Measurements from ENCODE around the gene SAMD11.
"Not testable (repeated sequence)": the region's sequence is repeated elsewhere in the genome, so short reads cannot be mapped to it uniquely, and the experiment has no call there.

Gene SAMD11

DNA sequence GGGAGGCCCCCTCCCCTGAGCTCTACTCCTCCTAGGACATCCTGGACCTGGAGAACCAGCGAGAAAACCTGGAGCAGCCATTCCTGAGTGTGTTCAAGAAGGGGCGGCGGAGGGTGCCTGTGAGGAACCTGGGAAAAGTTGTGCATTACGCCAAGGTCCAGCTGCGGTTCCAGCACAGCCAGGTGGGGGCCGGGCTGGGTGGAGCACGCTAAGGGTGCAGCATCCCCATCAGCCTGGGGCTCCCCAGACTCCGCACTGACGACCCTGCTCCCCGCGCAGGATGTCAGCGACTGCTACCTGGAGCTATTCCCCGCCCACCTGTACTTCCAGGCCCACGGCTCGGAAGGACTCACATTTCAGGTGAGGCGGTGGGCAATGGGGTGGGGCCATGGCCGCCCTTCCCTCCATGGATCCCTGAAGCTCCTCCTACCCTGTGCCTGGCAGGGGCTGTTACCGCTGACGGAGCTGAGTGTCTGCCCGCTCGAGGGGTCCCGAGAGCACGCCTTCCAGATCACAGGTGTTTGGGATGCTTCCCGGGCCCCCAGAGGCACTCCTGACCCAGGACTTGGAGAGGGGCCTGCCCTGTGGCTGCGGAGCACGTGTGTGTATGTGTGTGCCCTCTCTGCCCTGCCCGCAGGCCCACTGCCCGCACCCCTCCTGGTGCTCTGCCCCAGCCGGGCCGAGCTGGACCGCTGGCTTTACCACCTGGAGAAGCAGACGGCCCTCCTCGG lies 46.7 kb downstream of the SAMD11 start:
- Histone ChIP-seq H3K4me3 (ENCODE audit: low read length) (no peak overlapping the region), H3K9ac (ENCODE audit: low read length) (no peak overlapping the region), H3K9me3 (ENCODE audit: control insufficient read depth, low read length) (no peaks in the 10 kb centered on the region), H3K36me3 (ENCODE audit: control insufficient read depth, insufficient read depth, low read length) (no peaks in the 10 kb centered on the region), H3K27me3 (ENCODE audit: control insufficient read depth, insufficient read depth, low read length) (peaks cover 20% of the 10 kb centered on the region), H3K4me1 (ENCODE audit: control insufficient read depth, insufficient read depth, low read length) (peaks cover 23% of the 10 kb centered on the region)

DNA sequence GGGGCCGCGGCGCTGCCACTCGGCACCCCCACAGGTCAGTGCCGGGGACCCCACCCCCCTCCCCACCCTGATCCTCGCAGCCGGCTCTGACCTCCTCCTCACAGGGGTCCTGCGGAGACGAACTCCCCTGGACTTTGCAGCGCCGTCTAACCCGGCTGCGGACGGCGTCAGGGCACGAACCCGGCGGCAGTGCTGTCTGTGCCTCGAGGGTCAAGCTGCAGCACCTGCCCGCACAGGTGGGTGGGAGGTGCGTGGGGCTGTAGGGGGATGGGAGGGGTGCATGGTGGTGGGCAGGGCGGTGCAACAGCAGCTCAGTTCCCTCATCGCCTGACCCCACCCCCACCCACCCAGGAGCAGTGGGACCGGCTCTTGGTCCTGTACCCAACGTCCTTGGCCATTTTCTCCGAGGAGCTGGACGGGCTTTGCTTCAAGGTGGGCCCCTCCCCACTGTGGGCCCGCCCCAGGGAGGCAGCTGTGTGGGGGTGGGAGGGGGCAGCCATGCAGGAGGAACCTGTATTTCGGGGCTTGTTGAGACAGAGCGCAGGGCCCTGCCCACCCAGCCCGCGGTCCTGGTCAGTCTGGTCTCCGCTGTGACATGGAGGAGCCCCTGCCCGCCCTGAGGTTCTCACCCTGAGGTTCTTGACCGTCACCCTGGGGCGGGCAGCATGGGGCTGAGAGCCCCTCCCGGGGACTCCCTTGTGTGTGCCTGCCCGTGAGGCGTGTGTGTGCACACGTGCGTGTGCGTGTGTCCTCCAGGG lies 47.4 kb downstream of the SAMD11 start:
- Histone ChIP-seq H3K9ac (ENCODE audit: low read length) (no peak overlapping the region), H3K9me3 (ENCODE audit: control insufficient read depth, low read length) (no peaks in the 10 kb centered on the region), H3K4me3 (ENCODE audit: low read length) (no peak overlapping the region), H3K36me3 (ENCODE audit: control insufficient read depth, insufficient read depth, low read length) (no peaks in the 10 kb centered on the region), H3K4me1 (ENCODE audit: control insufficient read depth, insufficient read depth, low read length) (peaks cover 18% of the 10 kb centered on the region), H3K27me3 (ENCODE audit: control insufficient read depth, insufficient read depth, low read length) (peaks cover 20% of the 10 kb centered on the region)

DNA sequence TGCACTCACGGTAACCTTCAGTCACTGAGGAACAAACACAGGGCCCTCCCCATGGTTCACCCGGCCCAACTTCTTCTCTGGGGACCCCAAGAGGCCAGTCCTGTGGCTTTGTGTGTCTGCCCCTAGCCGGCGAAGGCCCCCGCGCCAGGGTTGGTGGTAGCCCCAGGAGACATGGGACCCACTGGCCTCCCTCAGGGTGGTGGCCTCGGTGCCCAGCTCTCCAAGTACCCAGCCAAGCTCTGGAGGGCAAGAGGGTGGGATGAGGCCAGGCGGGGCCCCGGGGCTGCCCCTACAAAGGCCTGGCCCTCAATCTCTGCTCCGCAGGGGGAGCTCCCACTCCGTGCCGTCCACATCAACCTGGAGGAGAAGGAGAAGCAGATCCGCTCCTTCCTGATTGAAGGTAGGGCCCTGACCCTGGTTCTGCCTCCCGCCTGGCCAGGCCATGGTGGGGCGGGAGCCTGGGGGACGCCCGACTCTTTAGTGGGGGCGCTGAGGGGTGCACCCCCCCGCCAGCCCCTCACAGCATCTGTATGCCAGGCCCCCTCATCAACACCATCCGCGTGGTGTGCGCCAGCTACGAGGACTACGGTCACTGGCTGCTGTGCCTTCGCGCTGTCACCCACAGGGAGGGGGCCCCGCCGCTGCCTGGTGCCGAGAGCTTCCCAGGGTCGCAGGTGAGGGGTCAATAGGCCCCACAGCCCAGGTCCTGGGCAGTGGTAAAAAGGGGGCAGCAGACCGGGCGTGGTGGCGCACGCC lies 48.2 kb downstream of the SAMD11 start:
- H3K9me3 ChIP-seq (ENCODE audit: control insufficient read depth, low read length): no peaks in the 10 kb centered on the region
- H3K36me3 ChIP-seq (ENCODE audit: control insufficient read depth, insufficient read depth, low read length): no peaks in the 10 kb centered on the region
- no peak overlapping the region for H3K9ac ChIP-seq (ENCODE audit: low read length)
- peaks cover 19% of the 10 kb centered on the region for H3K4me1 ChIP-seq (ENCODE audit: control insufficient read depth, insufficient read depth, low read length)
- H3K27me3 ChIP-seq (ENCODE audit: control insufficient read depth, insufficient read depth, low read length): peaks cover 20% of the 10 kb centered on the region
- no peak overlapping the region for H3K4me3 ChIP-seq (ENCODE audit: low read length)

DNA sequence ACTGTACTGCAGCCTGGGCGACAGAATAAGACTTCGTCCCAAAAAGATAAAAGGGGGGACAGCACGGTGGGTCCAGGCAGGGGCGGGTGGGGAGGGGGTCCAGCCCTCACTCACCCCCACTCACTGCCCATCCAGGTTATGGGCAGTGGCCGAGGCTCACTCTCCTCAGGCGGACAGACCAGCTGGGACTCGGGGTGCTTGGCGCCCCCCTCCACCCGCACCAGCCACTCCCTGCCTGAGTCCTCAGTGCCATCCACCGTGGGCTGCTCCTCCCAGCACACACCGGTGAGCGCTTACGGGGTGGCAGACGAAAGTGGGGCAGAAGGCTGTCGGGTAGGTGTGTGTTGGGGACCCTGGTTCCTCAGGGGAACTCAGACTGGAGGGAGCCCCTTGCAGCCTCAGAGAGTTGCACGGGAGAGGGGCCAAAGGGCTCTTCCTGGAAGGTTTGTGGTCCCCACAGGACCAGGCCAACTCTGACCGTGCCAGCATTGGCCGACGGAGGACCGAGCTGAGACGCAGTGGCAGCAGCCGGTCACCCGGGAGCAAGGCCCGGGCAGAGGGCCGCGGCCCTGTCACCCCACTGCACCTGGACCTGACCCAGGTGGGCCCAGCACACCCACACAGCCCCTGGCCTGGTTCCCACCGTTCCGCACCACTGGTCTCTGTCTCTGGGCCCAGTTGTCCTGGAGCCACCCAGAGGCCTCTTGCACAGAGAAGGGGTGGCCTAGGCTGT lies 49.2 kb downstream of the SAMD11 start:
- Histone ChIP-seq H3K27me3 (ENCODE audit: control insufficient read depth, insufficient read depth, low read length) (peaks cover 16% of the 10 kb centered on the region), H3K9me3 (ENCODE audit: control insufficient read depth, low read length) (no peaks in the 10 kb centered on the region), H3K4me3 (ENCODE audit: low read length) (no peak overlapping the region), H3K36me3 (ENCODE audit: control insufficient read depth, insufficient read depth, low read length) (no peaks in the 10 kb centered on the region), H3K4me1 (ENCODE audit: control insufficient read depth, insufficient read depth, low read length) (peaks cover 10% of the 10 kb centered on the region), H3K9ac (ENCODE audit: low read length) (no peak overlapping the region)

DNA sequence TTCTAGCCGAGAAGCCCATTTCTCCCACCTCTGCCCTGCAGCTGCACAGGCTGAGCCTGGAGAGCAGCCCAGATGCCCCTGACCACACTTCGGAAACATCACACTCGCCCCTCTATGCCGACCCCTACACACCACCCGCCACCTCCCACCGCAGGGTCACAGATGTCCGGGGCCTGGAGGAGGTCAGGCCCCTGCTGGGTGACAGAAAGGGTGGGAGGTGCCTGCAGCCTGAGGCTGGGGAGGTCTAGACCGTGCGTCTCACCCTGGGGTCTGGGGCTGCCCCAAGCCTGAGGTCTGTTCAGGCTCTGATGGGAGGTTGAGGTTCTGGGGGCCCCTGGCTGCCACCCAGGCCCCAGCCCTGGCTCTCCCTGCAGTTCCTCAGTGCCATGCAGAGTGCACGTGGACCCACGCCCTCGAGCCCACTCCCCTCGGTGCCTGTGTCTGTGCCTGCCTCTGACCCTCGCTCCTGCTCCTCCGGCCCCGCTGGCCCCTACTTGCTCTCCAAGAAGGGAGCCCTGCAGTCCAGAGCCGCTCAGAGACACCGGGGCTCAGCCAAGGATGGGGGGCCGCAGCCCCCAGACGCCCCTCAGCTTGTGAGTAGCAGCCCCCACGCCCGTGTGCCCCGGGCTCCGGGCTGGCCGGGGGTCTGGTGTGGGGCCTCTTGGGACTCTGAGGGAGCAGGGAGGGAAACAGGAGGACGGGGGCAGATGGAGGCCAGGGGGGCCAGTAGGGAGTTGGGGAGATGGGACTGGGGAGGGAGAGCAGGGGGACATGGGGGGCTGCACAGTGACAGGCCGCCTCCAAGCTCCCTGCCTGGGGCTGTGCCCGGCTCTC lies 50.0 kb downstream of the SAMD11 start:
- Histone ChIP-seq H3K9ac (ENCODE audit: low read length) (no peak overlapping the region), H3K9me3 (ENCODE audit: control insufficient read depth, low read length) (no peaks in the 10 kb centered on the region), H3K36me3 (ENCODE audit: control insufficient read depth, insufficient read depth, low read length) (no peaks in the 10 kb centered on the region), H3K4me1 (ENCODE audit: control insufficient read depth, insufficient read depth, low read length) (peaks cover 4% of the 10 kb centered on the region), H3K27me3 (ENCODE audit: control insufficient read depth, insufficient read depth, low read length) (peaks cover 14% of the 10 kb centered on the region), H3K4me3 (ENCODE audit: low read length) (no peak overlapping the region)

DNA sequence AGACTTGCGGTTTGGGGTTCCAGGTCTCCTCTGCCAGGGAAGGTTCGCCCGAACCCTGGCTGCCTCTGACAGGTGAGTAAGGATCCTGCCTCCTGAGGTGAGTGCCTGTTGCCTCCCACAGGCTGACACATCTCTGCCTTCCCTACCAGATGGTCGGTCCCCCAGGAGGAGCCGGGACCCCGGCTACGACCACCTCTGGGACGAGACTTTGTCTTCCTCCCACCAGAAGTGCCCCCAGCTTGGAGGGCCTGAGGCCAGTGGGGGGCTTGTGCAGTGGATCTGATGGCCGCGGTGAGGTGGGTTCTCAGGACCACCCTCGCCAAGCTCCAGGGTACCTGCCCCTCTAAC lies 50.5 kb downstream of the SAMD11 start:
- Histone ChIP-seq H3K4me3 (ENCODE audit: low read length) (no peak overlapping the region), H3K36me3 (ENCODE audit: control insufficient read depth, insufficient read depth, low read length) (no peaks in the 10 kb centered on the region), H3K4me1 (ENCODE audit: control insufficient read depth, insufficient read depth, low read length) (peaks cover 4% of the 10 kb centered on the region), H3K9ac (ENCODE audit: low read length) (no peak overlapping the region), H3K27me3 (ENCODE audit: control insufficient read depth, insufficient read depth, low read length) (peaks cover 14% of the 10 kb centered on the region), H3K9me3 (ENCODE audit: control insufficient read depth, low read length) (no peaks in the 10 kb centered on the region)

DNA sequence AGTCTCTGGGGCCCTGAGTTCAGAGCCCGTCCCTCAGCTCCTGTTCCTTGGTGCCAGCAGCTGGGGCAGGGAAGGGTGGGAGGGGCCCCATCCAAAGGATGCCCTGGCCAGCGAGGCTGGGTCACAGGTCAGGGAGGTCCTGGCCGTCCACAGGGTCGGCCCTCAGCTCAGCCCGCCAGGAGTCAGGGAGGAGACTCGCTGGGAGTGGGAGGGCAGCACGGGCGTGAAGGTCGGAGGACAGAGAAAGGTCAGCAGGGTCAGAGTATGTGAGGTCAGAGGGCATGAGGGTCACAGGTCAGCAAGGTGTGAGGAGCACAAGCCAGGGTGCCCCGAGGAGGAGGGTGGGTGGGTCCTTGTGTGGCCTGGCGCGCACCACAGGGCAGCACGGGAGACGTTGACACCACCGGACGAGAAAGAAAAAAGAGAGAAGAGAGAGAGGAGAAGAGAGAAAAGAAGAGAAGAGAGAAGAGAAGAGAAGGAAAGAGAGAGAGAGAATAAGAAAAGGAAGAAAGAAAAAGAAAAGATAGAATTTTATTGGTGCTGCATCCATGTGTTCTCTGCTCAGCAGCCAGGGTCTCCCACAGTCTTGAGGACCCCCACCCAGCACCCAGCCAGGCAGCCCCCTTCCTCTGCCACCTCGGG lies 51.1 kb downstream of the SAMD11 start:
- Histone ChIP-seq H3K9me3 (ENCODE audit: control insufficient read depth, low read length) (no peaks in the 10 kb centered on the region), H3K4me3 (ENCODE audit: low read length) (no peak overlapping the region), H3K9ac (ENCODE audit: low read length) (no peak overlapping the region), H3K4me1 (ENCODE audit: control insufficient read depth, insufficient read depth, low read length) (peaks cover 4% of the 10 kb centered on the region), H3K36me3 (ENCODE audit: control insufficient read depth, insufficient read depth, low read length) (no peaks in the 10 kb centered on the region), H3K27me3 (ENCODE audit: control insufficient read depth, insufficient read depth, low read length) (peaks cover 14% of the 10 kb centered on the region)

DNA sequence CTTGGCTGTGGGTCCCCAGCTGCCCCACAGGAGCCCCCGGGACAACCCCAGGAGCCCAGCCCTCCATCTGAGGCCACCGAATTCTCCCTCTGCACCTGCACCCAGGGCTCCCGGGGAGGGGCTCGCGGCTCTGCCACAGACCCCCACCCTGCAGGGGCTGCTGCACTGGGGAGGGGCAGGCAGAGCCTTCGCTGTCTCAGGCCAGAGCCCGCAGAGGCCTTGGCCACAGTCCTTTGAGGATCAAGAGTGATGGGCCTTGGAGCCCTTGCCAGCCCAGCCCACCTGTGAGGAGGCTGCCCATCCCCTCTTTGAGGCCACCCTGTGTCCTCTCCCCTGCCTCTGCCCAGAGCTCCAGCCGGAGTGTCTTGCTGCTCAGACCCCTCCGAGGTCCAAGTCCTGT lies 51.6 kb downstream of the SAMD11 start:
- Histone ChIP-seq H3K4me1 (ENCODE audit: control insufficient read depth, insufficient read depth, low read length) (peaks cover 4% of the 10 kb centered on the region), H3K36me3 (ENCODE audit: control insufficient read depth, insufficient read depth, low read length) (no peaks in the 10 kb centered on the region), H3K4me3 (ENCODE audit: low read length) (no peak overlapping the region), H3K27me3 (ENCODE audit: control insufficient read depth, insufficient read depth, low read length) (peaks cover 9% of the 10 kb centered on the region), H3K9me3 (ENCODE audit: control insufficient read depth, low read length) (no peaks in the 10 kb centered on the region), H3K9ac (ENCODE audit: low read length) (no peak overlapping the region)

DNA sequence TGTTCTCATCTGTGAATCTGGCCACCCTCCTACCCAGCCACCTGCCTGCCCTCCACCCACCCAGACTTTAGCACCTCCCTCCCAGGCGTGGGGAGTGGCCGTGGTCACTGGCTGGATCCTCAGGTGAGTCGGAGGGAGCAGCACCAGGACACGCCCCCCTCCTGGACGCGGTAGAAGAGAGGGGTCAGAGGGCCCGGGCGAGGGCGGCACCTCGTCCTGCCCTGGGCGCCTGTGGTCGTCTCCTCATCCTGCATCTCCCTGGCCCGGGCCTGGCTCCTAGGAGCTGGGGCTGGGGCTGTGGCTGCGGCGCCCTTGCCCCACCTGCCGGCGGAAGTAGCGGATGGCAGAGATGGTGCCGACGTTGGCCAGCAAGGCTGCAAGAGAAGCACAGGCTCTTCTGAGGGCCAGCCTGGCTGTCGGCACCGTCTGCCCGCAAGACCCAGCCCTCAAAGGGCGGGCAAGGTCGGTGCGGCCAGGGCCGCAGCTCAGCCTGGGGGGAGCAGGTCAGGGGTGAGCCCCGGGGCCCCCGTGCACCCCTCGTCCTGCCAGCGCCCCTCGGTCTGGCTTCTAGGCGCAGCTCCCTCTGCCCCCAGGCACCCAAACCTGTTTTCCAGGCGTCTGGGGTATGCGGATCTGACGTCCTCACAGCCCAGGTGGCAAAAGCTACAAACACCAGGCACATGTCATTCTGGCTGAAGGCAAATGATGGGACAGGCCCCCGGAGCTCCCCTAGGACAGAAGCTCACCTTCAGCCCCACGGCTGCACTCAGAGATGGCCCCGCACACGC lies 52.4 kb downstream of the SAMD11 start:
- H3K4me3 ChIP-seq (ENCODE audit: low read length): no peak overlapping the region

DNA sequence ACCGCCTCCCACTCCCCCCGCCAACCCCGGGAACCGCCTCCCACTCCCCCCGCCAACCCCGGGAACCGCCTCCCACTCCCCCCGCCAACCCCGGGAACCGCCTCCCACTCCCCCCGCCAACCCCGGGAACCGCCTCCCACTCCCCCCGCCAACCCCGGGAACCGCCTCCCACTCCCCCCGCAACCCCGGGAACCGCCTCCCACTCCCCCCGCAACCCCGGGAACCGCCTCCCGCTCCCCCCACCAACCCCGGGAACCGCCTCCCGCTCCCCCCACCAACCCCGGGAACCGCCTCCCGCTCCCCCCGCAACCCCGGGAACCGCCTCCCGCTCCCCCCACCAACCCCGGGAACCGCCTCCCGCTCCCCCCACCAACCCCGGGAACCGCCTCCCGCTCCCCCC lies 53.1 kb downstream of the SAMD11 start:
- not testable (repeated sequence) for H3K4me1 ChIP-seq (ENCODE audit: control insufficient read depth, insufficient read depth, low read length); H3K4me3 ChIP-seq (ENCODE audit: low read length); H3K9ac ChIP-seq (ENCODE audit: low read length); H3K27me3 ChIP-seq (ENCODE audit: control insufficient read depth, insufficient read depth, low read length); H3K9me3 ChIP-seq (ENCODE audit: control insufficient read depth, low read length); H3K36me3 ChIP-seq (ENCODE audit: control insufficient read depth, insufficient read depth, low read length)

More for the DNA sequence above, 52.4 kb downstream of the SAMD11 start:
- Histone ChIP-seq H3K9ac (ENCODE audit: low read length) (no peak overlapping the region), H3K9me3 (ENCODE audit: control insufficient read depth, low read length) (no peaks in the 10 kb centered on the region), H3K36me3 (ENCODE audit: control insufficient read depth, insufficient read depth, low read length) (no peaks in the 10 kb centered on the region), H3K27me3 (ENCODE audit: control insufficient read depth, insufficient read depth, low read length) (peaks cover 3% of the 10 kb centered on the region), H3K4me1 (ENCODE audit: control insufficient read depth, insufficient read depth, low read length) (peaks cover 4% of the 10 kb centered on the region)
